ENCODE measurements around the gene FANCB. TPM values are rescaled to one million over a fixed set of nuclear protein-coding genes. Genes with fewer than 3 reads are reported as not detected.

Gene FANCB
- 11.3 and 12.1 TPM in 2 replicates for total RNA-seq (2021)
- long read RNA-seq, transcript FANCB-202 (10 exons, 3,008 nt), result major isoform, 7 of 33 reads
- long read RNA-seq, partial matches to known transcripts, result 14 of 33 reads
- long read RNA-seq, other reads (novel, unspliced or antisense), result 11 of 33 reads

DNA sequence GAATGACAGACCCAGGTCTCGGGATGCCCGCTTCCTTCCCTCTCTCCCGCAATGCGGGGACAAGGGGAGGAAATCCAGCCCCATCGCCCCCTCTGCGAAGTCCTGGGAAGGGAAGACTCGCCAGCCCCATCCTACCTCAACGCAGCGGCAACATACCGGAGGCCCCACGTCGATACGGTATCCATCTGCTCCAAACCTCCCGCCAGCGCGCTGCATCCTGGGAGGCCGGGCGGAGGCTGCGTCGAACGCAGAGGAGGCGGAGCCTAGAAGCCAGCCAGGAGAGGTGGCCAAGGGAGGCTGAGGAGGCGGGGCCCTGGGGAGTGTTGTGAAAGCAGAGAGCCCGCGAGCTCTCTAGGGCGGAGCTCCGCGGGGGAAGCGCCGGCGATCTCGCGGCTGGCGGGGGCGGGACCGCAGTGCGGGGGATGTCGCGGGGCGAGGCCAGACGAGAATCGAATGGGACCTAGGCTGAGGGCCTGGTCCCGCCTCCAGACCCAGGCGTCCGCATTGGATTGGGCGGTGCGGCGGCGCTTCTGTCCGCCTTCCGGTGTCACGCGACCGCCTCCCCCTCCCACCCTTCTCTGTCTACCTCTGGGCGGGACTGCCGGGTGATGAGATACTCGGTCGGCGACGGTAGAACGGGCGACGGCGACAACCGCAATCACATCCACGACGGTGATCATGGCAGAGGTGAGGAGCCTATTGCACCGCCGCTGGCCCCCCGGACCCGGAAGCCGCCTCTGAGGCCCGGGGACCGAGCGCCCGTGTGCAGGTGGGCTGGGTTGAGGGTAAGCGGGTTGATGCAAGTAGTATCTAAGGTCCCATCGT is at the start of gene FANCB, which contains the start of gene MOSPD2:
FANCB (minus strand) TSS at position 219 of the 825 bp plus-strand sequence. CDS start 7,559 bp downstream, outside the sequence.
MOSPD2 (plus strand) TSS at position 571 of the 825 bp plus-strand sequence; CDS start at position 679, 108 bp downstream.
- Histone ChIP-seq H3K27ac (ENCODE audit: insufficient read length, low read depth, low read length) (no peak within 1 kb of the TSS), H3K56ac (ENCODE audit: insufficient read length, low read depth, low read length) (no peak within 1 kb of the TSS), H3K4me2 (ENCODE audit: insufficient read depth, insufficient read length, low read length) (peak within 1 kb of the TSS; percentile 81), H4K8ac (replicated peaks; ENCODE audit: insufficient read length, low read depth, low read length) (no peak within 1 kb of the TSS), H4K91ac (ENCODE audit: insufficient read length, low read depth, low read length) (no peak within 1 kb of the TSS), H3K4ac (ENCODE audit: low read depth, low read length) (no peak within 1 kb of the TSS), H3K27me3 (ENCODE audit: insufficient read depth, low read length) (no peaks in the 10 kb centered on the region), H2BK12ac (ENCODE audit: insufficient read length, low read depth, low read length) (no peak within 1 kb of the TSS), H3T11ph (ENCODE audit: low read length) (no peak within 1 kb of the TSS), H3K23ac (ENCODE audit: insufficient read length, low read depth, low read length) (no peak within 1 kb of the TSS), H3K9me3 (ENCODE audit: control insufficient read depth, low read depth, low read length) (no peaks in the 10 kb centered on the region), H2BK20ac (ENCODE audit: low read depth, low read length, poor library complexity, severe bottlenecking) (no peak within 1 kb of the TSS), H3K9ac (ENCODE audit: extremely low read depth, insufficient read length, low read length) (peak within 1 kb of the TSS; percentile 74), H2BK15ac (ENCODE audit: low read depth, low read length) (no peak within 1 kb of the TSS), H3K23me2 (ENCODE audit: insufficient read length, low read depth, low read length, poor library complexity, severe bottlenecking) (peaks cover 5% of the 10 kb centered on the region), H2BK5ac (ENCODE audit: insufficient read length, low read length) (no peak within 1 kb of the TSS), H4K5ac (ENCODE audit: insufficient read length, low read depth, low read length) (no peak within 1 kb of the TSS), H4K20me1 (ENCODE audit: control insufficient read depth, insufficient read depth, insufficient read length) (no peaks in the 10 kb centered on the region), H2BK120ac (ENCODE audit: low read depth, low read length, poor library complexity, severe bottlenecking) (no peak within 1 kb of the TSS), H3K4me1 (ENCODE audit: insufficient read depth, low read length) (no peaks in the 10 kb centered on the region), H3K14ac (ENCODE audit: insufficient read depth, low read length) (peak within 1 kb of the TSS; percentile 56; the same call in 1 of the 2 replicates), H2AFZ (ENCODE audit: low read length) (no peak within 1 kb of the TSS), H3K18ac (ENCODE audit: insufficient read length, low read depth, low read length) (no peak within 1 kb of the TSS), H2AK5ac (ENCODE audit: insufficient read length, low read length) (no peak within 1 kb of the TSS), H3K79me2 (ENCODE audit: insufficient read depth, low read length) (peaks cover 2% of the 10 kb centered on the region; the same call in 1 of the 2 replicates), H3K79me1 (ENCODE audit: insufficient read depth, low read depth, low read length, poor library complexity, severe bottlenecking) (peaks cover 2% of the 10 kb centered on the region)
- TF ChIP-seq, protein P1, sequence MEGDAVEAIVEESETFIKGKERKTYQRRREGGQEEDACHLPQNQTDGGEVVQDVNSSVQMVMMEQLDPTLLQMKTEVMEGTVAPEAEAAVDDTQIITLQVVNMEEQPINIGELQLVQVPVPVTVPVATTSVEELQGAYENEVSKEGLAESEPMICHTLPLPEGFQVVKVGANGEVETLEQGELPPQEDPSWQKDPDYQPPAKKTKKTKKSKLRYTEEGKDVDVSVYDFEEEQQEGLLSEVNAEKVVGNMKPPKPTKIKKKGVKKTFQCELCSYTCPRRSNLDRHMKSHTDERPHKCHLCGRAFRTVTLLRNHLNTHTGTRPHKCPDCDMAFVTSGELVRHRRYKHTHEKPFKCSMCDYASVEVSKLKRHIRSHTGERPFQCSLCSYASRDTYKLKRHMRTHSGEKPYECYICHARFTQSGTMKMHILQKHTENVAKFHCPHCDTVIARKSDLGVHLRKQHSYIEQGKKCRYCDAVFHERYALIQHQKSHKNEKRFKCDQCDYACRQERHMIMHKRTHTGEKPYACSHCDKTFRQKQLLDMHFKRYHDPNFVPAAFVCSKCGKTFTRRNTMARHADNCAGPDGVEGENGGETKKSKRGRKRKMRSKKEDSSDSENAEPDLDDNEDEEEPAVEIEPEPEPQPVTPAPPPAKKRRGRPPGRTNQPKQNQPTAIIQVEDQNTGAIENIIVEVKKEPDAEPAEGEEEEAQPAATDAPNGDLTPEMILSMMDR (conservative IDR thresholded peaks at IDR 0.05), result no peak
- no CpG with 5 or more reads among the region's 78 CpGs for WGBS (ENCODE audit: extremely low coverage, insufficient read length, low lambda C conversion rate)
- Mint-ChIP-seq H3K27me3 (ENCODE audit: low read depth) (no peaks in the 10 kb centered on the region), H3K4me3 (peak within 1 kb of the TSS; percentile 78 to 85), H3K9me3 (peaks cover 60 to 61% of the 10 kb centered on the region in 2 experiments), H3K36me3 (ENCODE audit: insufficient read depth in 1 of 3, low read depth in 3 of 3) (peaks cover 16 to 19% (median 17%) of the 10 kb centered on the region in 3 experiments), H3K4me1 (peaks cover 2 to 5% of the 10 kb centered on the region in 2 experiments; a peak in 3 of 4 replicates), H3K27ac (peak within 1 kb of the TSS; percentile 61 to 88 (median 79); a peak in 5 of 7 replicates)
- peak; percentile 96 for DNase-seq

Data from H9 (cell line).